GM18520 (cell line): ENCODE data around the gene PLAAT2.
"Not testable (repeated sequence)": the region's sequence is repeated elsewhere in the genome, so short reads cannot be mapped to it uniquely, and the experiment has no call there.

ENCODE experiments used
- ATAC-seq: cut with Tn5 transposase; IDR thresholded peaks from one replicate; pipeline ENCODE4 v1.9.1; 2021; ENCODE audit not compliant: unreplicated experiment

Gene PLAAT2

GRCh38 chr11:63563201-63564055 is at the start of gene PLAAT2:
Gene PLAAT2, minus strand, starts transcription at chr11:63563379. Its CDS starts 55 bp downstream, at chr11:63563324.
- no peak for ATAC-seq

GRCh38 chr11:63612181-63612580 is 49.0 kb upstream of the PLAAT2 start:
- no peak for ATAC-seq

- no peak for ATAC-seq
These were observed 48.2 kb upstream of the PLAAT2 start for GRCh38 chr11:63611395-63611747.

GRCh38 chr11:63610604-63611394 is 47.6 kb upstream of the PLAAT2 start:
- ATAC-seq: no peak

GRCh38 chr11:63609971-63610580 is 46.9 kb upstream of the PLAAT2 start:
- no peak for ATAC-seq

- no peak for ATAC-seq
These were observed 46.4 kb upstream of the PLAAT2 start for GRCh38 chr11:63609536-63609935.

- no peak for ATAC-seq
These were observed 45.5 kb upstream of the PLAAT2 start for GRCh38 chr11:63608353-63609345.

GRCh38 chr11:63603180-63603518 is 40.0 kb upstream of the PLAAT2 start:
- no peak for ATAC-seq

GRCh38 chr11:63602290-63603179 is 39.4 kb upstream of the PLAAT2 start:
- not testable (repeated sequence) for ATAC-seq

GRCh38 chr11:63599211-63600122 is 36.3 kb upstream of the PLAAT2 start:
- no peak for ATAC-seq

- no peak for ATAC-seq
These were observed 35.4 kb upstream of the PLAAT2 start for GRCh38 chr11:63598556-63598955.

- ATAC-seq: no peak
These were observed 32.1 kb upstream of the PLAAT2 start for GRCh38 chr11:63595296-63595695.

- ATAC-seq: no peak
These were observed 29.8 kb upstream of the PLAAT2 start for GRCh38 chr11:63592975-63593395.

GRCh38 chr11:63590024-63590788 is 27.0 kb upstream of the PLAAT2 start:
- ATAC-seq: no peak

- ATAC-seq: no peak
These were observed 25.8 kb upstream of the PLAAT2 start for GRCh38 chr11:63589000-63589399.

- no peak for ATAC-seq
These were observed 23.4 kb upstream of the PLAAT2 start for GRCh38 chr11:63586451-63587166.

GRCh38 chr11:63583357-63583677 is 20.1 kb upstream of the PLAAT2 start:
- no peak for ATAC-seq
